ENCODE measurements around the gene SLIT3. TPM values are rescaled to one million over a fixed set of nuclear protein-coding genes. Genes with fewer than 3 reads are reported as not detected.

SLIT3 gene
- total and polyA plus RNA-seq, 2 experiments from 2014 or later, result 0.59 to 0.71 TPM

GRCh38 chr5:168974082-168974481 lies 326.9 kb downstream of the SLIT3 start:
- H2AFZ ChIP-seq, result no peak overlapping the region
- ATAC-seq (no peak), DNase-seq (ENCODE audit: low spot score) (no peak)
- no peaks in the 10 kb centered on the region for H3K36me3 ChIP-seq (ENCODE audit: insufficient read depth)
- no peak overlapping the region for H3K4me3 ChIP-seq
- peaks cover 5% of the 10 kb centered on the region; the same call in 1 of the 2 replicates for H3K9me2 ChIP-seq (ENCODE audit: insufficient read depth)
- Mint-ChIP-seq H3K4me3 (no peak overlapping the region), H3K9me3 (no peaks in the 10 kb centered on the region), H3K27me3 (ENCODE audit: insufficient read depth, low read depth, poor library complexity) (peaks cover 3% of the 10 kb centered on the region), H3K36me3 (ENCODE audit: low read depth) (no peaks in the 10 kb centered on the region), H3K4me1 (peaks cover 24% of the 10 kb centered on the region), H3K27ac (no peak overlapping the region)
- no peak overlapping the region for H3K4me2 ChIP-seq
- no peaks in the 10 kb centered on the region for H4K20me1 ChIP-seq (replicated peaks; ENCODE audit: insufficient read depth)
- no peaks in the 10 kb centered on the region for H3F3A ChIP-seq (replicated peaks; ENCODE audit: low read depth)
- H3K79me2 ChIP-seq (replicated peaks; ENCODE audit: insufficient read depth), result no peaks in the 10 kb centered on the region
- TF ChIP-seq ZNF114 (CRISPR knock-in tag; IDR thresholded peaks at IDR 0.05) (no peak), NANOG (IDR thresholded peaks at IDR 0.05; ENCODE audit: borderline replicate concordance) (no peak), ZNF331 (CRISPR knock-in tag; IDR thresholded peaks at IDR 0.05; ENCODE audit: low read depth) (no peak), EZH2 (IDR thresholded peaks at IDR 0.05; ENCODE audit: low read depth, unreplicated experiment) (no peak), ETS1 (IDR thresholded peaks at IDR 0.05) (no peak), STAT1 (IDR thresholded peaks at IDR 0.05; ENCODE audit: unreplicated experiment) (no peak), JUNB (IDR thresholded peaks at IDR 0.05; ENCODE audit: unreplicated experiment) (no peak), CREB1 (CRISPR knock-in tag; IDR thresholded peaks at IDR 0.05; ENCODE audit: low read depth) (no peak), POLR2AphosphoS5 (IDR thresholded peaks at IDR 0.05; ENCODE audit: low read depth) (no peak), EZH2phosphoT487 (IDR thresholded peaks at IDR 0.05; ENCODE audit: unreplicated experiment) (no peak), CTCF (conservative IDR thresholded peaks at IDR 0.05; ENCODE audit: low read depth in 2 of 2) (no peak)
- TF ChIP-seq, protein P1, sequence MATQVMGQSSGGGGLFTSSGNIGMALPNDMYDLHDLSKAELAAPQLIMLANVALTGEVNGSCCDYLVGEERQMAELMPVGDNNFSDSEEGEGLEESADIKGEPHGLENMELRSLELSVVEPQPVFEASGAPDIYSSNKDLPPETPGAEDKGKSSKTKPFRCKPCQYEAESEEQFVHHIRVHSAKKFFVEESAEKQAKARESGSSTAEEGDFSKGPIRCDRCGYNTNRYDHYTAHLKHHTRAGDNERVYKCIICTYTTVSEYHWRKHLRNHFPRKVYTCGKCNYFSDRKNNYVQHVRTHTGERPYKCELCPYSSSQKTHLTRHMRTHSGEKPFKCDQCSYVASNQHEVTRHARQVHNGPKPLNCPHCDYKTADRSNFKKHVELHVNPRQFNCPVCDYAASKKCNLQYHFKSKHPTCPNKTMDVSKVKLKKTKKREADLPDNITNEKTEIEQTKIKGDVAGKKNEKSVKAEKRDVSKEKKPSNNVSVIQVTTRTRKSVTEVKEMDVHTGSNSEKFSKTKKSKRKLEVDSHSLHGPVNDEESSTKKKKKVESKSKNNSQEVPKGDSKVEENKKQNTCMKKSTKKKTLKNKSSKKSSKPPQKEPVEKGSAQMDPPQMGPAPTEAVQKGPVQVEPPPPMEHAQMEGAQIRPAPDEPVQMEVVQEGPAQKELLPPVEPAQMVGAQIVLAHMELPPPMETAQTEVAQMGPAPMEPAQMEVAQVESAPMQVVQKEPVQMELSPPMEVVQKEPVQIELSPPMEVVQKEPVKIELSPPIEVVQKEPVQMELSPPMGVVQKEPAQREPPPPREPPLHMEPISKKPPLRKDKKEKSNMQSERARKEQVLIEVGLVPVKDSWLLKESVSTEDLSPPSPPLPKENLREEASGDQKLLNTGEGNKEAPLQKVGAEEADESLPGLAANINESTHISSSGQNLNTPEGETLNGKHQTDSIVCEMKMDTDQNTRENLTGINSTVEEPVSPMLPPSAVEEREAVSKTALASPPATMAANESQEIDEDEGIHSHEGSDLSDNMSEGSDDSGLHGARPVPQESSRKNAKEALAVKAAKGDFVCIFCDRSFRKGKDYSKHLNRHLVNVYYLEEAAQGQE (IDR thresholded peaks at IDR 0.05; ENCODE audit: unreplicated experiment), result no peak
- TF ChIP-seq, protein P2, sequence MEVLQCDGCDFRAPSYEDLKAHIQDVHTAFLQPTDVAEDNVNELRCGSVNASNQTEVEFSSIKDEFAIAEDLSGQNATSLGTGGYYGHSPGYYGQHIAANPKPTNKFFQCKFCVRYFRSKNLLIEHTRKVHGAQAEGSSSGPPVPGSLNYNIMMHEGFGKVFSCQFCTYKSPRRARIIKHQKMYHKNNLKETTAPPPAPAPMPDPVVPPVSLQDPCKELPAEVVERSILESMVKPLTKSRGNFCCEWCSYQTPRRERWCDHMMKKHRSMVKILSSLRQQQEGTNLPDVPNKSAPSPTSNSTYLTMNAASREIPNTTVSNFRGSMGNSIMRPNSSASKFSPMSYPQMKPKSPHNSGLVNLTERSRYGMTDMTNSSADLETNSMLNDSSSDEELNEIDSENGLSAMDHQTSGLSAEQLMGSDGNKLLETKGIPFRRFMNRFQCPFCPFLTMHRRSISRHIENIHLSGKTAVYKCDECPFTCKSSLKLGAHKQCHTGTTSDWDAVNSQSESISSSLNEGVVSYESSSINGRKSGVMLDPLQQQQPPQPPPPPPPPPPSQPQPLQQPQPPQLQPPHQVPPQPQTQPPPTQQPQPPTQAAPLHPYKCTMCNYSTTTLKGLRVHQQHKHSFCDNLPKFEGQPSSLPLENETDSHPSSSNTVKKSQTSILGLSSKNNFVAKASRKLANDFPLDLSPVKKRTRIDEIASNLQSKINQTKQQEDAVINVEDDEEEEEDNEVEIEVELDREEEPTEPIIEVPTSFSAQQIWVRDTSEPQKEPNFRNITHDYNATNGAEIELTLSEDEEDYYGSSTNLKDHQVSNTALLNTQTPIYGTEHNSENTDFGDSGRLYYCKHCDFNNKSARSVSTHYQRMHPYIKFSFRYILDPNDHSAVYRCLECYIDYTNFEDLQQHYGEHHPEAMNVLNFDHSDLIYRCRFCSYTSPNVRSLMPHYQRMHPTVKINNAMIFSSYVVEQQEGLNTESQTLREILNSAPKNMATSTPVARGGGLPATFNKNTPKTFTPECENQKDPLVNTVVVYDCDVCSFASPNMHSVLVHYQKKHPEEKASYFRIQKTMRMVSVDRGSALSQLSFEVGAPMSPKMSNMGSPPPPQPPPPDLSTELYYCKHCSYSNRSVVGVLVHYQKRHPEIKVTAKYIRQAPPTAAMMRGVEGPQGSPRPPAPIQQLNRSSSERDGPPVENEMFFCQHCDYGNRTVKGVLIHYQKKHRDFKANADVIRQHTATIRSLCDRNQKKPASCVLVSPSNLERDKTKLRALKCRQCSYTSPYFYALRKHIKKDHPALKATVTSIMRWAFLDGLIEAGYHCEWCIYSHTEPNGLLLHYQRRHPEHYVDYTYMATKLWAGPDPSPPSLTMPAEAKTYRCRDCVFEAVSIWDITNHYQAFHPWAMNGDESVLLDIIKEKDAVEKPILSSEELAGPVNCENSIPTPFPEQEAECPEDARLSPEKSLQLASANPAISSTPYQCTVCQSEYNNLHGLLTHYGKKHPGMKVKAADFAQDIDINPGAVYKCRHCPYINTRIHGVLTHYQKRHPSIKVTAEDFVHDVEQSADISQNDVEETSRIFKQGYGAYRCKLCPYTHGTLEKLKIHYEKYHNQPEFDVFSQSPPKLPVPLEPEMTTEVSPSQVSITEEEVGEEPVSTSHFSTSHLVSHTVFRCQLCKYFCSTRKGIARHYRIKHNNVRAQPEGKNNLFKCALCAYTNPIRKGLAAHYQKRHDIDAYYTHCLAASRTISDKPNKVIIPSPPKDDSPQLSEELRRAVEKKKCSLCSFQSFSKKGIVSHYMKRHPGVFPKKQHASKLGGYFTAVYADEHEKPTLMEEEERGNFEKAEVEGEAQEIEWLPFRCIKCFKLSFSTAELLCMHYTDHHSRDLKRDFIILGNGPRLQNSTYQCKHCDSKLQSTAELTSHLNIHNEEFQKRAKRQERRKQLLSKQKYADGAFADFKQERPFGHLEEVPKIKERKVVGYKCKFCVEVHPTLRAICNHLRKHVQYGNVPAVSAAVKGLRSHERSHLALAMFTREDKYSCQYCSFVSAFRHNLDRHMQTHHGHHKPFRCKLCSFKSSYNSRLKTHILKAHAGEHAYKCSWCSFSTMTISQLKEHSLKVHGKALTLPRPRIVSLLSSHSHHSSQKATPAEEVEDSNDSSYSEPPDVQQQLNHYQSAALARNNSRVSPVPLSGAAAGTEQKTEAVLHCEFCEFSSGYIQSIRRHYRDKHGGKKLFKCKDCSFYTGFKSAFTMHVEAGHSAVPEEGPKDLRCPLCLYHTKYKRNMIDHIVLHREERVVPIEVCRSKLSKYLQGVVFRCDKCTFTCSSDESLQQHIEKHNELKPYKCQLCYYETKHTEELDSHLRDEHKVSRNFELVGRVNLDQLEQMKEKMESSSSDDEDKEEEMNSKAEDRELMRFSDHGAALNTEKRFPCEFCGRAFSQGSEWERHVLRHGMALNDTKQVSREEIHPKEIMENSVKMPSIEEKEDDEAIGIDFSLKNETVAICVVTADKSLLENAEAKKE (CRISPR knock-in tag; IDR thresholded peaks at IDR 0.05), result no peak
- H3K4me1 ChIP-seq (ENCODE audit: insufficient read depth), result peaks cover 14% of the 10 kb centered on the region; the same call in 1 of the 2 replicates
- H3K27me3 ChIP-seq (ENCODE audit: insufficient read depth), result no peaks in the 10 kb centered on the region
- no peak overlapping the region for H3K27ac ChIP-seq (ENCODE audit: low read depth)

All from GM23338 (cell line).